Measurements from ENCODE around the gene C19orf47.

C19orf47 gene

DNA sequence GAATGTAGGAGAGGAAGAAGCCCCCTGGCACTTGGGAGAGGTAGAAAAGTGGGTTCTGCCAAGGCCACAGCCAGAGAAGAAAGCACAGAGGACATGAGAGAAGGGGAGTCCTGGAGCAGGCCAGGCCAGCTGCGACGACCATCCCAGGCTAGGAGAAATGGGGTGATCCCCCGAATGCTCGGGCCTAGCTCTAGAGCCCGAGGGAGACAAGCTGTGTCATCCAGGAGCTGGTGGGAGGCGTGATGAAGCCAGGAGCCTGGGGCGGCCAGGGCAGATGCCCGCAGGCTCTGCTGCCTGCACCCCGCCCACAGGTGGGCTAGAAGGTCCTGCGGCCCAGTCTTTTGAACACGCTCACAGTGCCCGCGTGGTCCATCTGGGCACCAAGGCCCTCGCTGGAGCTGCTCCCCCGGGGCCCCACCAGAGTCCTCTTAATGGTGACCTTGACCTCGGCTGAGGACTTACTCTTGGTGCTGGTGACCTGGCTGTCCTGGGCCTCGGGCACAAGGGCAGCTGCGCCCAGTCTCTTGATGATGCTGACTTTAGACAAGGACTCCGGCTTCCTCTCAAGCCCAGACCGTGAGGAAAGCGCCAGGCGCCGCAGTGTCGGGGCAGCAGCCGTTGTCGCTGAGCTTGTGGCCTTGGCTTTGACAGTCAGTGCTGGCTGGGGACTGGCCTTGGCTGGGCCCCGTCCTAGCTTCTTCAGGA lies 26.5 kb downstream of the C19orf47 start:
- Mint-ChIP-seq H3K4me3 (no peak overlapping the region), H3K36me3 (ENCODE audit: low read depth) (peaks cover 47% of the 10 kb centered on the region), H3K27me3 (ENCODE audit: low read depth, poor library complexity) (no peaks in the 10 kb centered on the region), H3K27ac (peak overlapping the region; percentile 61), H3K9me3 (no peaks in the 10 kb centered on the region), H3K4me1 (no peaks in the 10 kb centered on the region)
- no peak for TF ChIP-seq CTCF (IDR thresholded peaks at IDR 0.05)
- DNase-seq: no peak

DNA sequence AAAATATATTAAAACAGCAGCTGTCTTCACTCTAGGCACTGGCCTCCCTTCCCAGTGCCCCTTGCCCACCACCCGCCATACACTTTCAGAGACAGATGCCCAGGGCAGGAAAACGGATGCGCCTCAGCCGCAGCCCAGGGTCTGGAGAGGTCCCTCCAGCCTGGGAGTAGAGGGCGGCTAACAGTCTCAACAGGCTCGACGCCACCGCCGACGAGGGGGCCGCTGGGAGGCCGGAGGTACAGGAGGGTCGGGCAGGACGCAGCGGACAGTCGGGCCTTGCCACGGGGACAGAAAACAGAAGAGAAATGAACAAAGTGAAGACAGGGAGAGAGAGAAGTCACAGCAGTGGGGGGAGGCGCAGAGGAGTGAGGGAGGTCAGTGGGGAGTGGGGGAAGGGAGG lies 27.1 kb downstream of the C19orf47 start:
- H3K36me3 Mint-ChIP-seq (ENCODE audit: low read depth): peaks cover 42% of the 10 kb centered on the region
- no peak for TF ChIP-seq CTCF (IDR thresholded peaks at IDR 0.05)
- no peaks in the 10 kb centered on the region for H3K4me1 Mint-ChIP-seq
- no peaks in the 10 kb centered on the region for H3K27me3 Mint-ChIP-seq (ENCODE audit: low read depth, poor library complexity)
- no peaks in the 10 kb centered on the region for H3K9me3 Mint-ChIP-seq
- no peak for DNase-seq
- peak overlapping the region; percentile 68 for H3K27ac Mint-ChIP-seq
- H3K4me3 Mint-ChIP-seq: no peak overlapping the region

DNA sequence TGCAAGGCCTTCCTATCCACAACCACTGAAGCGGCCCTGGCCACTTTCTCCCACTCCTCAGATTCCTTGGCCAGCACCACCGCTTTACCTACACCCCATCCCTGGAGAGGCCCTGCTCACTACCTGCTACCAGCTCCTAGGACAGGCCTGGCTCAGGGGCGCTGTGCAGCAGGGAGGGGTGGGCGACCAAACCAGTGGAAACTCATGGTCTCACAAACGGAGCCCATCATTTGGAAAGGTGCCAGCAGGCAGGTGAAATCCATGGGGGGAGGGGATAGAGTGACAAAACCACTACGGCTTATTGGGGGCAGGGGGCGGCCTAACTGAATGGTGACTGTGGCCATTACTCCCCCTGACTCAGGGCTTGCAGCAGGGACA lies 27.6 kb downstream of the C19orf47 start:
- TF ChIP-seq CTCF (IDR thresholded peaks at IDR 0.05): no peak
- DNase-seq: no peak
- Mint-ChIP-seq H3K4me3 (no peak overlapping the region), H3K9me3 (no peaks in the 10 kb centered on the region), H3K27me3 (ENCODE audit: low read depth, poor library complexity) (no peaks in the 10 kb centered on the region), H3K36me3 (ENCODE audit: low read depth) (peaks cover 36% of the 10 kb centered on the region), H3K4me1 (no peaks in the 10 kb centered on the region), H3K27ac (no peak overlapping the region)

DNA sequence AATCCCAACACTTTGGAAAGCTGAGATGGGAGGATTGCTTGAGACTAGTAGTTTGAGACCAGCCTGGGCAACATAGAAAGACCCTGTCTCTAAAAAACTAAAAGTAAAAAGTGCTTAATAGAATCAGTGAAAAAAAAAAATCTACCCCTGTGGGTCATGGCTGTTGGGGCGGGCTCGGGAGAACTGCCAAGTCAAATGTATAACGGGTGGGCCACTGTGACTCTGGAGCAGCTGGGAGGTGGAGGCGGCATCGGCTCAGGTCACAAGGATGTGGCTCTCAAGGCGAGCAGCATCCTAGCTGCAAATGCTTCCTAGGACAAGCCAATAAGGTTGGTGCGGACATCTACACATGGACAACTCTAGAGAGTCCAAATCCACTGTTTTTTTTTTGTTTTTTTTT lies 30.9 kb downstream of the C19orf47 start:
- no peaks in the 10 kb centered on the region for H3K27me3 Mint-ChIP-seq (ENCODE audit: low read depth, poor library complexity)
- no peak for DNase-seq
- no peaks in the 10 kb centered on the region for H3K4me1 Mint-ChIP-seq
- no peak overlapping the region for H3K27ac Mint-ChIP-seq
- no peaks in the 10 kb centered on the region for H3K9me3 Mint-ChIP-seq
- H3K36me3 Mint-ChIP-seq (ENCODE audit: low read depth): peaks cover 15% of the 10 kb centered on the region
- TF ChIP-seq CTCF (IDR thresholded peaks at IDR 0.05): no peak
- no peak overlapping the region for H3K4me3 Mint-ChIP-seq

- H3K9me3 Mint-ChIP-seq: no peaks in the 10 kb centered on the region
- peaks cover 13% of the 10 kb centered on the region for H3K36me3 Mint-ChIP-seq (ENCODE audit: low read depth)
- TF ChIP-seq CTCF (IDR thresholded peaks at IDR 0.05): no peak
- no peaks in the 10 kb centered on the region for H3K4me1 Mint-ChIP-seq
- DNase-seq: no peak
- H3K27ac Mint-ChIP-seq: no peak overlapping the region
- H3K4me3 Mint-ChIP-seq: no peak overlapping the region
- no peaks in the 10 kb centered on the region for H3K27me3 Mint-ChIP-seq (ENCODE audit: low read depth, poor library complexity)
These were observed 32.3 kb downstream of the C19orf47 start for GRCh38 chr19:40315812-40316470.

- H3K4me3 Mint-ChIP-seq: no peak overlapping the region
- no peak for TF ChIP-seq CTCF (IDR thresholded peaks at IDR 0.05)
- H3K27me3 Mint-ChIP-seq (ENCODE audit: low read depth, poor library complexity): no peaks in the 10 kb centered on the region
- no peak for DNase-seq
- H3K36me3 Mint-ChIP-seq (ENCODE audit: low read depth): peaks cover 6% of the 10 kb centered on the region
- H3K9me3 Mint-ChIP-seq: no peaks in the 10 kb centered on the region
- H3K4me1 Mint-ChIP-seq: no peaks in the 10 kb centered on the region
- H3K27ac Mint-ChIP-seq: peak overlapping the region; percentile 20
These were observed 33.5 kb downstream of the C19orf47 start for GRCh38 chr19:40314656-40315055.
